HG03103 (cell line): ENCODE data around the gene ZEB2.
"Not testable (repeated sequence)": the region's sequence is repeated elsewhere in the genome, so short reads cannot be mapped to it uniquely, and the experiment has no call there.

Experiments
- ATAC-seq: cut with Tn5 transposase; IDR thresholded peaks from one replicate; pipeline ENCODE4 v1.9.1; 2021; ENCODE audit warnings: low read depth; ENCODE audit not compliant: unreplicated experiment

The ZEB2 gene

DNA sequence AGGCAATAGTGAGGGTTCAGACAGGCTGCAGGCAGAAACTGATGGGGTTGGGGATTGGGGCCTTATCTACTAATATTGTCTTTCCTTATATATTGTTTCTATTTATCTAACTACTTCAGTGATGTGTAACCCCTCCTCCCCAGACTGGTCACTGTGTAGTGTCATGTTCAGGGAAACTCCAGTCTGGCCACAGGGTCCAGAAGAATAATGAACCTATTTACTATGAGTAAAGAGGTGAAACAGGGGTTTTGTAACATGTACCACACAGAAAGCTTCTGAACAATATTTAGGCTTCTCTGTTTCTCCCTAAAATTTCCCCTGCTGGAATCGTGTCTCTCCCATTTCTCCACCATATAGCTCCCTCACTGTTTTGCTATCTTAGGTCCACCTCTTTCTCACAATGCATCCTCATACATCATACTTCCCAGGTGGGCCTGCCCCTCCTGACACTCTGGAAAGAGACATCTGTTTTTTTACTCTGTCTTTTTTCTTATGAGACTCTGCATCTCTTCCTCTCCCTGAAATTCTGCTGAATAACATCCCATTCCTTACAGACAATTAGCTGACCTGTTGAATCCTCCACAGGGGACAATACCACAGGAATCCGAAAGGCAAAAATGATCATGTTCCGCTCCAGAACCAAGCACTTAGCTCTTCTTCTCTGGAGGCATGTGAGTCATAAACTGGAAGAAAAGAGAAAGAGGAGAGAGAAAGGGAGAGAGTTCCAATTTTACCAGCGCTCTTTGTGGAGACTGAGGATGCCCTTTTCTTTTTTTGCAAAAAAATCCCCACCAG, 154.8 kb downstream of the ZEB2 start:
- ATAC-seq, result no peak

GRCh38 chr2:144364247-144364646, 155.7 kb downstream of the ZEB2 start:
- ATAC-seq, result not testable (repeated sequence)

- ATAC-seq, result no peak
Observed at GRCh38 chr2:144362401-144362800, 157.5 kb downstream of the ZEB2 start.

DNA sequence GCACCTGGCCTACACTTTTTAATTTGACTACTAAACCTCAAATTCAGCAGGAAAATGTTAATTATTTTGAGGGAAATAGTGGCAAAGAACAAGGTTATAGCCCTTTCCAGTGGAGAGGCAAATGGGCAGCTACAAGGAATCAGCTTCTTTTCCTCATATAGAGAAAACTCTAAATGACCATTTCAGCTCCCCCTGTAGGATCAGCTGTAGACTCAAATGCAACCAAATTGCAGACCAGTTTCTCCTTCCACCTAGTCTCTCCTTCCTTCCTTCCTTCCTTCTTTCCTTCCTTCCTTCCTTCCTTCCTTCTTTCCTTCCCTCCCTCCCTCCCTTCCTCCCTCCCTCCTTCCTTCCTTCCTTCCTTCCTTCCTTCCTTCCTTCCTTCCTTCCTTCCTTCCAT, 158.2 kb downstream of the ZEB2 start:
- no peak for ATAC-seq

- ATAC-seq, result no peak
Observed at GRCh38 chr2:144359684-144360083, 160.2 kb downstream of the ZEB2 start.

DNA sequence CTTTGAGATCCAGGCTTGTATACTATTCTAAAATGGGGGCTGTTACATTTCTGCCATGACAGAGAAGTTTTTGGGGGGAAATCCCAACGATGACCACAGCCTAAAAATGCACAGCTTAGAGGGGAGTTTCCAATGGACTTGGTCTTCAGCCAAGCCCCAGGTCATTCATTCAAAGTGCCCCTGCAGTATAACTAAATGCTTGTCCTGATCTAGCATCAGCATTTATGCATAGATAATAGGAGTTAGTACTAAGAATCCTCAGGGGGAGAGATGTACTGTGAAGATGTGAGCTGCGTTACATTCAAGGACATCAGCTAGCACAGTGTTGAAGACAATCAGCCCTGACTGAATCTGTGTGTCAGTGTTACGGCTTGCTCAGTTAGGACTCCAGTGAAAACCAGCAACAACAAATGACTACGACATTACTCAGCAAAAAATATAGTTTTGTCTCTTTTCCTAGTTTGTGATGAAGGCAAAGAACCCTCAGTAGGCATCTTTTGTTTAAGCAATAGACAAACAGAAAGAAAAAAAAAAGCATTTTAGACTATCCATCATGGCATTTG, 160.9 kb downstream of the ZEB2 start:
- peak; percentile 43 for ATAC-seq

GRCh38 chr2:144358374-144358964, 161.4 kb downstream of the ZEB2 start:
- no peak for ATAC-seq

- ATAC-seq, result peak; percentile 77
Observed at GRCh38 chr2:144357623-144358373, 162.1 kb downstream of the ZEB2 start.

DNA sequence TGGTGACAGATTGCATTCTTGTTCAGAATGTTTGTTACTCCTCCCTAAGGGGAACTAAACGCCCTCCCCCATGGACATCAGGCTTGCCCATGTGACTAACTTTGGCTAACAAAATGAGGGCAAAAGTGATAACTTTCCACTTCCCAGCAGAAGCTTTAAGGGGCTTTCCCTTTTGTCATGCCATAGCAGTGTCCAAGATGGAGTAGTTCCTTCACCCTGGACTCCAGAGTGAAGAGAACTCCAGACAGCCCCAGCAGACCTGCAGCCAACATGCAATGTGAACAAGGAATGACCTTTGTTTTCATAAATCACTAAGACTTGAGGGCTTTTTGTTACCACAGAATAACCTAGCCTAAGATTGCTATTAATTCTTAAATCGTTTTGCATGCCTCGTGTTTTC, 163.5 kb downstream of the ZEB2 start:
- ATAC-seq, result no peak

- no peak for ATAC-seq
Observed at GRCh38 chr2:144354953-144355352, 165.0 kb downstream of the ZEB2 start.

DNA sequence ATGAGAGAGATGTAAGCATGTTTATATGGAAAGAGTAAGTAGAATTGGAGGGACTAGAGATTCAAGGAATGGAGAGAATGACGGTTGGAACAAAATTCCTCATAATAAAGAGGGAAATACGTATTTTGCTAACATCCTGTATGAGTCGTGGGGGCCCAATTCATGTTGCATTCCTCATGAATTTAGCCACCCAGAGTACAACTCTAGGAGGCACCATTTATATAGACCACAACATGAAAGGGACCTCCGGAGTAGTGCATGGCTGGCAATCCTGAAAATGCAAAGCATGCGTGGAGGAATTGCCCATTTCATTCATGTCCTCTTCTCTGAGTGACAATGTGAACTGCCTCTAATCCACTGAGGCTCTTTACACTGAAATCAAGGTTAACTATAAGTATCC, 168.2 kb downstream of the ZEB2 start:
- ATAC-seq, result no peak

DNA sequence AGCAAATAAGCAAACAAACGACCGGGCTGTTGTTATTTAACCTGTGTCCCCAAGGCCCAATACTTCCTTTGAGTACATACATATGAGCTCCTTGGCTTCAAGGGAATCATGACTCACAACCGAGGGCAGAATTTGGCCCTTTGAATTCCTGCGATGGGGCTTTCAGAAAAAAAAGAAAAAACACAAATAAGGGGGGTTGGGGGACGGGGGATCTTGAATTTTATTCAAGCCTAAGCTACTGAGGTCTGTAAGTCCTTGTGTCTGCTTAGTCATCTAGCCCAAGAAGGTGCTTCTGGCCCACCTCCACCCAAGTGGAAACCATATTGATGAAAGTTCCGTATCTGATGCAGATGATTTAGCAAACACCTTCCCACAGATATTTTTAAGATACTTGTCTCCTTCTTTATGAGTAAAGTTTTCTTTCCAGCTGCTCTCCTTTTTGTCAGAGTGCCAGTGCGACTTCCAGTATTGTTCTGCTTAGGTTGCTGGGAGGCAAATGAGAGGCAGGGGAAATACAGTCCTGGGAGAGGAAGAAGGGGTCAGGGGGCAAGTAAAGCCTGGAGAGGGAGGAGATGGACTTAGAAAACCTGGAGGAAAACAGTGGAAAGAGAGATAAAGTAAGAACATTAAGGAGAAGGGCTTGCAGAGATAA, 169.6 kb downstream of the ZEB2 start:
- ATAC-seq, result no peak

- ATAC-seq, result no peak
Observed at GRCh38 chr2:144349674-144350073, 170.2 kb downstream of the ZEB2 start.

DNA sequence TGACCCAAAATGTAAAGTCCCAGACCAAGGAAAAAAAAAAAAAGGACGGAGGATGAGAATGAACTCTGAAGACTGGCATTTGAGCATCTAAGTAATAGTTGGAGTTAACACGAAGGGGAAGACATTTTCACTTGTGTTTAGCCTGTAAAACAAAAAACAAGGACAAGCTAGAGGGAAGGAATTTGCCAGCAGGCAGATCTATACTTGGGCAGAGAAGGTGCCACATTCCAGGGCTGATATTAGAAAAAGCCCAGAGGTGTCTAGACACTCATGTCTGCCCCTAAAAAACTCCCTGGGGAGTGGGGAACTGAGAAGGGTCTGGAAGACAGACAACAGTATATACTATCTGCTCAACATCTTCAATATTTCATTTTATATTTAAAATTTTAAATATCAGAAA, 171.1 kb downstream of the ZEB2 start:
- ATAC-seq, result no peak

- no peak for ATAC-seq
Observed at GRCh38 chr2:144346229-144346628, 173.7 kb downstream of the ZEB2 start.

GRCh38 chr2:144343145-144343544, 176.8 kb downstream of the ZEB2 start:
- ATAC-seq, result no peak

GRCh38 chr2:144341538-144341937, 178.4 kb downstream of the ZEB2 start:
- no peak for ATAC-seq

DNA sequence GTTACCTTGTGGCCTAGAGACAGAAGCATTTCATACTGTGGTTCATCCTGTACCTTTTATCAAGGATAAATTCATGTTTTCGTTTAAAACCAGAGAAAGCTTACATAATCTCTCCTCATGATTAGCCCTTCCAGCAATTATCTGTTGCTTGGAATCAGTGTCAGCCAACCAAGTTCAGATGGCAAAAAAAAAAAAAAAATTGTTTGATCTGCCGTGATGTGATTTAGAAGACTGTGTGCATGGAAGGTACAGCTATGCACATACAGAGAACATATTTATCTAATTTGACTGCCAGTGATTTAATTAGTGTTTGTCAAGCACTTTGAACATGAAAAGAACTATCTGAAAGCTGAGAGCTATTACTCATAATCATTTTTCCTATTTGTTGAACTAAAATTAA, 180.9 kb downstream of the ZEB2 start:
- ATAC-seq, result no peak

DNA sequence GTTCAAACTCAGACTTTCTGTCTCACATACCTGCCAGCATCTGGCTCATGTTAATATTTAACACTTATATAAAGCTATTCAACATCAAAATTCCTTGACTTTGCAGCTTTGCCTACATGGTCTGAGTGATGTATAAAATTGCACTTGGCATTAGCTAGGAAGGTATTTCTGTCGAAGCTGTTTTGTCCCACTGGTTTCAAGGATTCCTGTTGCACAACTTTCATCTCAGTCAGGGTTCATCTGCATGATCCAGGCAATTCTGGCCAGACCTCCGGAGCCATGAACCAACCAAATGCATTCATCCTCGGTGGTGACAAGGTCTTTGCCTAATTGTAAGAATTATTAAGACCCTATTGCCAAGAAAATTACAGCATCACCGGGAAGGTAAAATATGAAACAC, 185.4 kb downstream of the ZEB2 start:
- ATAC-seq, result no peak
